Right cardiac atrium (tissue), 5 donors: ENCODE data around the gene KIFC1. TPM values are rescaled to one million over a fixed set of nuclear protein-coding genes. Genes with fewer than 3 reads are reported as not detected.

Source experiments
- ATAC-seq, 2 donors: fragments of 200-7000 bp; cut with Tn5 transposase; one replicate each; pipeline versions ENCODE4 v1.8.0 to v1.9.1; 2020; ENCODE audit warnings: moderate library complexity in 2 of 2, mild to moderate bottlenecking in 1 of 2
- DNase-seq, 3 donors: peaks; one replicate each; pipeline ENCODE4 v3.0.0-alpha.2; 2020
- H3K27ac ChIP-seq: one replicate; pipeline ENCODE4 v1.5.1; 2013; ENCODE audit warnings: mild to moderate bottlenecking, low read length, control low read depth, moderate library complexity
- H3K27me3 ChIP-seq: one replicate; pipeline ENCODE4 v1.6.1; 2013; ENCODE audit not compliant: control insufficient read depth, insufficient read depth
- H3K4me1 ChIP-seq: one replicate; pipeline ENCODE4 v1.6.1; 2013; ENCODE audit warnings: low read length; ENCODE audit not compliant: control insufficient read depth, insufficient read depth
- H3K4me3 ChIP-seq: one replicate; pipeline ENCODE4 v1.5.1; 2013; ENCODE audit warnings: low read length, control low read depth
- H3K9me3 ChIP-seq: one replicate; pipeline ENCODE4 v1.6.1; 2013; ENCODE audit warnings: low read length; ENCODE audit not compliant: control insufficient read depth
- WGBS: extraction: QIAGEN DNeasy Blood & Tissue Kit; methylation state at CpG from one replicate; pipeline ENCODE4 v1.1.7; 2013; 5-methylcytosine and 5-hydroxymethylcytosine counted together
- intact Hi-C, 4 donors: fragments of 100-400 bp; cut with DNase I; formaldehyde crosslinking; loops; one replicate each; pipeline versions ENCODE4 v1.11.0 to v1.14.0; 2022 to 2023
- polyA plus RNA-seq: library from polyadenylated mRNA; stranded (reverse); fragments of 200-250 nt; gene quantifications from one replicate; pipeline ENCODE4 v1.2.3, GENCODE V29; 2013
- total RNA-seq, 4 donors: library from RNA; stranded (reverse); fragmentation: NEBNext Ultra II Directional; extraction: Animal tissue kit (Norgen Biotek cat#: 25700); gene quantifications; one replicate each; pipeline ENCODE4 v1.2.1, GENCODE V29; 2021
- donor health status: healthy with polysubstance abuse.
- donor health status: DM: no; HTN: yes; CAD: no.
- donor health status: DM: no; HTN: no; CAD: no.
- donor health status: DM: no; HTN: yes; CAD: no; lungs with severe emphysema.
- donor health status: DM: yes; HTN: yes; CAD: no.

KIFC1 gene
- total and polyA plus RNA-seq, 5 donors, result 0.16 to 1.2 (median 0.88) TPM; not detected in 1

- Histone ChIP-seq H3K27me3 (no peaks in the 10 kb centered on the region), H3K4me3 (no peak overlapping the region), H3K9me3 (no peaks in the 10 kb centered on the region), H3K4me1 (no peaks in the 10 kb centered on the region), H3K27ac (no peak overlapping the region)
- DNase-seq (no peak), ATAC-seq (no peak)
- WGBS, result 95% methylated on average over 3 of the region's 3 CpGs
- intact Hi-C loops, result no loop called here
These were observed 47.5 kb downstream of the KIFC1 start for GRCh38 chr6:33438978-33439594.

- Histone ChIP-seq H3K4me3 (no peak overlapping the region), H3K4me1 (no peaks in the 10 kb centered on the region), H3K9me3 (no peaks in the 10 kb centered on the region), H3K27ac (no peak overlapping the region), H3K27me3 (no peaks in the 10 kb centered on the region)
- no peak for DNase-seq
- no peak for ATAC-seq
- 73% methylated on average over 9 of the region's 9 CpGs for WGBS
- intact Hi-C loops, result no loop called here
These were observed 48.5 kb downstream of the KIFC1 start for GRCh38 chr6:33439956-33440648.

GRCh38 chr6:33440649-33441309, 49.2 kb downstream of the KIFC1 start:
- Histone ChIP-seq H3K27me3 (no peaks in the 10 kb centered on the region), H3K4me3 (no peak overlapping the region), H3K27ac (no peak overlapping the region), H3K4me1 (no peaks in the 10 kb centered on the region), H3K9me3 (no peaks in the 10 kb centered on the region)
- WGBS, result 78% methylated on average over 19 of the region's 19 CpGs
- intact Hi-C loops, result no loop called here
- ATAC-seq, result no peak
- DNase-seq, result no peak

GRCh38 chr6:33441457-33441856, 49.8 kb downstream of the KIFC1 start:
- no peaks in the 10 kb centered on the region for H3K27me3 ChIP-seq
- no peak for ATAC-seq
- H3K4me3 ChIP-seq, result no peak overlapping the region
- intact Hi-C loops, result no loop called here
- no peaks in the 10 kb centered on the region for H3K9me3 ChIP-seq
- 93% methylated on average over 9 of the region's 9 CpGs for WGBS
- H3K27ac ChIP-seq, result no peak overlapping the region
- DNase-seq, result no peak
- no peaks in the 10 kb centered on the region for H3K4me1 ChIP-seq

- H3K9me3 ChIP-seq, result no peaks in the 10 kb centered on the region
- no peaks in the 10 kb centered on the region for H3K27me3 ChIP-seq
- intact Hi-C loops, result no loop called here
- no peaks in the 10 kb centered on the region for H3K4me1 ChIP-seq
- ATAC-seq (no peak), DNase-seq (no peak)
- 89% methylated on average over 8 of the region's 8 CpGs for WGBS
- H3K27ac ChIP-seq, result no peak overlapping the region
- H3K4me3 ChIP-seq, result no peak overlapping the region
These were observed 50.7 kb downstream of the KIFC1 start for GRCh38 chr6:33442283-33442682.

- DNase-seq (no peak), ATAC-seq (no peak)
- H3K4me3 ChIP-seq, result no peak overlapping the region
- H3K27me3 ChIP-seq, result no peaks in the 10 kb centered on the region
- 94% methylated on average over 17 of the region's 17 CpGs for WGBS
- H3K27ac ChIP-seq, result no peak overlapping the region
- intact Hi-C loops, result no loop called here
- H3K9me3 ChIP-seq, result no peaks in the 10 kb centered on the region
- no peaks in the 10 kb centered on the region for H3K4me1 ChIP-seq
These were observed 51.4 kb downstream of the KIFC1 start for GRCh38 chr6:33443025-33443424.

GRCh38 chr6:33443619-33444504, 52.2 kb downstream of the KIFC1 start:
- ATAC-seq (no peak), DNase-seq (no peak)
- H3K27ac ChIP-seq, result no peak overlapping the region
- no peak overlapping the region for H3K4me3 ChIP-seq
- 89% methylated on average over 18 of the region's 18 CpGs for WGBS
- no peaks in the 10 kb centered on the region for H3K4me1 ChIP-seq
- no peaks in the 10 kb centered on the region for H3K9me3 ChIP-seq
- no peaks in the 10 kb centered on the region for H3K27me3 ChIP-seq
- intact Hi-C loops, result no loop called here

- Histone ChIP-seq H3K27me3 (no peaks in the 10 kb centered on the region), H3K4me3 (no peak overlapping the region), H3K9me3 (no peaks in the 10 kb centered on the region), H3K4me1 (no peaks in the 10 kb centered on the region), H3K27ac (no peak overlapping the region)
- ATAC-seq (no peak), DNase-seq (no peak)
- intact Hi-C loops, result no loop called here
- 64% methylated on average over 3 of the region's 3 CpGs for WGBS
These were observed 53.5 kb downstream of the KIFC1 start for GRCh38 chr6:33445119-33445603.

- H3K27ac ChIP-seq, result no peak overlapping the region
- H3K27me3 ChIP-seq, result no peaks in the 10 kb centered on the region
- WGBS, result 93% methylated on average over 10 of the region's 10 CpGs
- no peak for DNase-seq
- intact Hi-C loops, result no loop called here
- ATAC-seq, result no peak
- H3K4me3 ChIP-seq, result no peak overlapping the region
- no peaks in the 10 kb centered on the region for H3K4me1 ChIP-seq
- H3K9me3 ChIP-seq, result no peaks in the 10 kb centered on the region
These were observed 54.7 kb downstream of the KIFC1 start for GRCh38 chr6:33446356-33446755.

- H3K4me3 ChIP-seq, result no peak overlapping the region
- peaks cover 3% of the 10 kb centered on the region for H3K4me1 ChIP-seq
- ATAC-seq, result no peak
- H3K27me3 ChIP-seq, result no peaks in the 10 kb centered on the region
- H3K27ac ChIP-seq, result no peak overlapping the region
- intact Hi-C loops, result no loop called here
- H3K9me3 ChIP-seq, result no peaks in the 10 kb centered on the region
- 54% methylated on average over 3 of the region's 3 CpGs for WGBS
- no peak for DNase-seq
These were observed 58.8 kb downstream of the KIFC1 start for GRCh38 chr6:33450434-33450833.
